Loucy (cell line): ENCODE data around the gene BCHE.

ENCODE experiments used
- CTCF ChIP-seq: fragments of 200-600 bp; sonication (generic); conservative IDR thresholded peaks from 2 replicates; pipeline ENCODE4 v1.5.1; 2014; ENCODE audit warnings: mild to moderate bottlenecking, antibody characterized with exemption, low read length
- EZH2phosphoT487 ChIP-seq: fragments of 200-600 bp; IDR thresholded peaks from 2 replicates; pipeline ENCODE4 v1.6.1; 2018; ENCODE audit warnings: antibody characterized with exemption, mild to moderate bottlenecking, moderate library complexity, borderline replicate concordance

GRCh38 chr3:165835431-165835830 is 1.8 kb downstream of the BCHE start:
- TF ChIP-seq CTCF, result no peak
- no peak for TF ChIP-seq EZH2phosphoT487
